Astrocyte (in vitro differentiated cells and primary cell): Measurements from ENCODE around the gene MYRIP. TPM values are rescaled to one million over a fixed set of nuclear protein-coding genes. Genes with fewer than 3 reads are reported as not detected.

Source experiments
- DNase-seq: peaks from one replicate; pipeline ENCODE4 v3.0.0-alpha.2; 2010; ENCODE audit warnings: low read depth
- FAIRE-seq: peaks from 2 replicates; lab custom pipeline; 2011; peaks lifted over from hg19 to GRCh38; lab: Jason Lieb, UNC
- H2AFZ ChIP-seq: 2 replicates; pipeline ENCODE4 v1.6.0; 2012; ENCODE audit warnings: low read depth, low read length, inconsistent platforms
- H3K27ac ChIP-seq: 2 replicates; pipeline ENCODE4 v1.5.1; 2011; ENCODE audit warnings: low read depth, low read length, inconsistent platforms
- H3K27me3 ChIP-seq: 2 replicates; pipeline ENCODE4 v1.6.0; 2011; ENCODE audit warnings: low read length, inconsistent platforms; ENCODE audit not compliant: insufficient read depth
- H3K36me3 ChIP-seq: 2 replicates; pipeline ENCODE4 v1.5.1; 2011; ENCODE audit warnings: low read length, inconsistent platforms; ENCODE audit not compliant: insufficient read depth
- H3K4me1 ChIP-seq: 2 replicates; pipeline ENCODE4 v1.5.1; 2011; ENCODE audit warnings: low read length, inconsistent platforms; ENCODE audit not compliant: insufficient read depth
- H3K4me2 ChIP-seq: 2 replicates; pipeline ENCODE4 v1.6.0; 2012; ENCODE audit warnings: low read length, inconsistent platforms
- H3K4me3 ChIP-seq: 2 replicates; pipeline ENCODE4 v1.5.1; 2011; ENCODE audit warnings: low read depth, mild to moderate bottlenecking, low read length, inconsistent platforms; ENCODE audit not compliant: insufficient read depth
- H3K79me2 ChIP-seq: 2 replicates; pipeline ENCODE4 v1.6.0; 2012; ENCODE audit warnings: mild to moderate bottlenecking, low read length, inconsistent platforms; ENCODE audit not compliant: insufficient read depth
- H3K9ac ChIP-seq: 2 replicates; pipeline ENCODE4 v1.6.0; 2012; ENCODE audit warnings: mild to moderate bottlenecking, low read length, inconsistent platforms
- H3K9me3 ChIP-seq: 2 replicates; pipeline ENCODE4 v1.5.1; 2012; ENCODE audit warnings: low read depth, mild to moderate bottlenecking, low read length, inconsistent platforms; ENCODE audit not compliant: insufficient read depth
- H4K20me1 ChIP-seq: 2 replicates; pipeline ENCODE4 v1.6.0; 2012; ENCODE audit warnings: low read length, inconsistent platforms; ENCODE audit not compliant: insufficient read depth
- H3K27ac Mint-ChIP-seq: one replicate; pipeline ENCODE4 v1.8.0; 2021; ENCODE audit warnings: mild to moderate bottlenecking, mixed read lengths; ENCODE audit not compliant: unreplicated experiment
- H3K27me3 Mint-ChIP-seq: one replicate; pipeline ENCODE4 v1.8.0; 2021; ENCODE audit warnings: low read depth, mixed read lengths; ENCODE audit not compliant: unreplicated experiment
- H3K36me3 Mint-ChIP-seq: one replicate; pipeline ENCODE4 v1.8.0; 2021; ENCODE audit warnings: low read depth, mixed read lengths; ENCODE audit not compliant: unreplicated experiment
- H3K4me1 Mint-ChIP-seq: one replicate; pipeline ENCODE4 v1.8.0; 2021; ENCODE audit warnings: low read depth, mixed read lengths; ENCODE audit not compliant: unreplicated experiment
- H3K4me3 Mint-ChIP-seq: one replicate; pipeline ENCODE4 v1.8.0; 2021; ENCODE audit warnings: mild to moderate bottlenecking, moderate library complexity, mixed read lengths; ENCODE audit not compliant: unreplicated experiment
- H3K9me3 Mint-ChIP-seq: one replicate; pipeline ENCODE4 v1.8.0; 2021; ENCODE audit warnings: mild to moderate bottlenecking, mixed read lengths; ENCODE audit not compliant: unreplicated experiment
- CTCF ChIP-seq: IDR thresholded peaks from 2 replicates; pipeline ENCODE4 v1.5.1; 2011; ENCODE audit warnings: low read depth, mild to moderate bottlenecking, inconsistent platforms, low read length, moderate library complexity; ENCODE audit not compliant: insufficient read depth
- EZH2 ChIP-seq: IDR thresholded peaks from 2 replicates; pipeline ENCODE4 v1.6.1; 2012; ENCODE audit warnings: mild to moderate bottlenecking, low read length, inconsistent platforms; ENCODE audit not compliant: insufficient read depth
- total RNA-seq: library from RNA; stranded (reverse); gene quantifications from 2 replicates; pipeline ENCODE4 v1.2.1, GENCODE V29; 2021

The MYRIP gene
- total RNA-seq, 1 donor from 2014 or later: 0.07 TPM

GRCh38 chr3:40242638-40243037 is 433.2 kb downstream of the MYRIP start:
- H2AFZ ChIP-seq: no peak overlapping the region
- no peak overlapping the region for H3K27ac ChIP-seq
- TF ChIP-seq EZH2 (no peak), CTCF (no peak)
- H3K9me3 ChIP-seq: no peaks in the 10 kb centered on the region
- Mint-ChIP-seq H3K36me3 (no peaks in the 10 kb centered on the region), H3K4me3 (no peak overlapping the region), H3K9me3 (no peaks in the 10 kb centered on the region), H3K27ac (no peak overlapping the region), H3K27me3 (no peaks in the 10 kb centered on the region), H3K4me1 (no peaks in the 10 kb centered on the region)
- no peaks in the 10 kb centered on the region for H3K27me3 ChIP-seq
- H3K36me3 ChIP-seq: no peaks in the 10 kb centered on the region
- H3K79me2 ChIP-seq: no peaks in the 10 kb centered on the region
- DNase-seq (no peak), FAIRE-seq (no peak)
- no peaks in the 10 kb centered on the region for H3K4me1 ChIP-seq
- H3K4me2 ChIP-seq: no peak overlapping the region
- no peak overlapping the region for H3K9ac ChIP-seq
- no peak overlapping the region for H3K4me3 ChIP-seq
- no peaks in the 10 kb centered on the region for H4K20me1 ChIP-seq

GRCh38 chr3:40243056-40243455 is 433.6 kb downstream of the MYRIP start:
- H3K36me3 Mint-ChIP-seq: no peaks in the 10 kb centered on the region
- no peak for DNase-seq

More at GRCh38 chr3:40243056-40243455, 433.6 kb downstream of the MYRIP start:
- no peak overlapping the region for H3K9ac ChIP-seq
- no peak overlapping the region for H3K4me2 ChIP-seq
- no peaks in the 10 kb centered on the region for H3K36me3 ChIP-seq
- H3K27ac ChIP-seq: no peak overlapping the region
- no peaks in the 10 kb centered on the region for H3K9me3 ChIP-seq
- H3K4me3 ChIP-seq: no peak overlapping the region
- Mint-ChIP-seq H3K4me3 (no peak overlapping the region), H3K27ac (no peak overlapping the region), H3K27me3 (no peaks in the 10 kb centered on the region), H3K4me1 (no peaks in the 10 kb centered on the region), H3K9me3 (no peaks in the 10 kb centered on the region)
- no peak for FAIRE-seq
- H3K79me2 ChIP-seq: no peaks in the 10 kb centered on the region
- no peak overlapping the region for H2AFZ ChIP-seq
- H4K20me1 ChIP-seq: no peaks in the 10 kb centered on the region
- no peaks in the 10 kb centered on the region for H3K4me1 ChIP-seq
- H3K27me3 ChIP-seq: no peaks in the 10 kb centered on the region
- TF ChIP-seq EZH2 (no peak), CTCF (no peak)
